Hindlimb muscle (tissue), 1 donor: ENCODE data around the gene NDN. TPM values are rescaled to one million over a fixed set of nuclear protein-coding genes. Genes with fewer than 3 reads are reported as not detected.
A peak's percentile ranks its signal among the peaks of the same experiment; 100 is the strongest.

Experiments
- DNase-seq: peaks from one replicate; pipeline ENCODE4 v3.0.0-alpha.2; 2013
- polyA plus RNA-seq: library from polyadenylated mRNA; unstranded; fragments of 120-200 nt; gene quantifications from one replicate; pipeline ENCODE4 v1.2.1, GENCODE V29; 2013; ENCODE audit not compliant: insufficient read length

Gene NDN
- polyA plus RNA-seq, 1 donor, result 209 TPM

GRCh38 chr15:23642413-23643044, 44.6 kb downstream of the NDN start:
- peak; percentile 64 for DNase-seq

Other genes starting within 250 kb of the NDN start
- gene GOLGA6L2, start 240.1 kb downstream of the NDN start, polyA plus RNA-seq, result not detected
- gene MKRN3, start 121.6 kb downstream of the NDN start, polyA plus RNA-seq, result 2.4 TPM
- 21.3 TPM for gene MAGEL2, start 39.4 kb downstream of the NDN start, polyA plus RNA-seq